ENCODE results near the gene ENPEP.

GRCh38 chr4:110533590-110533910, 57.6 kb downstream of the ENPEP start:
- TF ChIP-seq CTCF (IDR thresholded peaks at IDR 0.05; ENCODE audit: insufficient read depth, low read length, poor library complexity, severe bottlenecking): no peak
- no peak for TF ChIP-seq EZH2phosphoT487 (conservative IDR thresholded peaks at IDR 0.05; ENCODE audit: low read length)

Measured in SU-DHL-6 (cell line).